WI38 (cell line): ENCODE data around the gene NOL11.
A peak's percentile ranks its signal among the peaks of the same experiment; 100 is the strongest.

Experiments used
- H3K4me3 ChIP-seq: 2 replicates; pipeline ENCODE4 v1.5.1; 2011; ENCODE audit warnings: low read depth, mild to moderate bottlenecking, control low read depth, low read length
- CTCF ChIP-seq: IDR thresholded peaks from 2 replicates; pipeline ENCODE4 v1.5.1; 2012; ENCODE audit warnings: low read depth, mild to moderate bottlenecking, control low read depth, low read length

Gene NOL11

GRCh38 chr17:67708378-67708777 lies 9.4 kb upstream of the NOL11 start:
- no peak overlapping the region for H3K4me3 ChIP-seq
- no peak for TF ChIP-seq CTCF

GRCh38 chr17:67711916-67712315 lies 5.8 kb upstream of the NOL11 start:
- TF ChIP-seq CTCF: no peak

GRCh38 chr17:67712375-67712774 lies 5.4 kb upstream of the NOL11 start:
- no peak overlapping the region for H3K4me3 ChIP-seq
- TF ChIP-seq CTCF: no peak

More at GRCh38 chr17:67711916-67712315, 5.8 kb upstream of the NOL11 start:
- no peak overlapping the region for H3K4me3 ChIP-seq

GRCh38 chr17:67713169-67713568 lies 4.6 kb upstream of the NOL11 start:
- TF ChIP-seq CTCF: no peak
- no peak overlapping the region for H3K4me3 ChIP-seq

- H3K4me3 ChIP-seq: no peak overlapping the region
- TF ChIP-seq CTCF: no peak
These were observed 1.3 kb upstream of the NOL11 start for GRCh38 chr17:67716405-67716798.

GRCh38 chr17:67717192-67717623 lies 528 bp upstream of the NOL11 start:
- H3K4me3 ChIP-seq: peak overlapping the region; percentile 78
- TF ChIP-seq CTCF: no peak

GRCh38 chr17:67718325-67718941 lies 697 bp downstream of the NOL11 start:
- peak overlapping the region; percentile 78 for H3K4me3 ChIP-seq
- TF ChIP-seq CTCF: no peak
